GM10847 (cell line): Measurements from ENCODE around the gene CDC42BPA.

Experiments used
- POLR2A ChIP-seq: IDR thresholded peaks from 2 replicates; pipeline ENCODE4 v1.6.1; 2011; ENCODE audit not compliant: insufficient read length; ENCODE audit errors: extremely low read depth

Gene CDC42BPA

DNA sequence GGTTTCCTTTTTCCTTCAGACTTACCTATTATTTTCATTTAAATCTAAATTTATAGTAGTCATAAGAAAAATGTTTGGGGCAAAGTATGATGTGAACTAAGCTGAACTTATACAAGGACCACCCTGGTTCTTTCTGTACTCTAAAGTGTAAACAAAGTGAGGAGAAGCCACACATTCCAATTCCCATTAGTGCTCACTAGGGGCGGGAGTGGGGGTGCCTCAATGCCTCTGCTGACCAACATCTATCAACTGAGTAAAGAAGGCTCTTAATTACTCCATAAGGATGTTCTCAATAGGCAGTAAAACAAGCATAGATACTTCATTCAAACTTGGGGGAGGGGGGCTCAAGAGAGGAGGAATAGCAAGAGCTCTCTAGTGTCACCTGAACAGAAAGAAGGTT lies 151.7 kb downstream of the CDC42BPA start:
- TF ChIP-seq POLR2A = no peak

DNA sequence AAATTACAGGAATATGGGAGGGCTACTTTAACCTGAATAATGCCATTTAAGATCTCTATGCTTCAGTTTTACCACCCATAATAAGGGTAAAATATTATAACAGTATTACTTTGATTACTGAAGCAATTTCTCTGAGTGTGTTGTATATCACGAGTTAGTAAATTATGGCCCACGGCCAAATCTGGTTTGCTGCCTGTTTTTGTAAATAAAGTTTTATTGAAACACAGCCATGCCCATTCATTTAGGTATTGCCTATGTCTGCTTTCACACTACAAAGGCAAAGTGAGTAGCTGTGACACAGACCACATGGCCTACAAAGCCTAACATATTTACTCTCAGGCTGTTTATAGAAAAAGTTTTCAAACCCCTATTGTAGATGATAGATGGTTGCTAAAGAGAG lies 156.8 kb downstream of the CDC42BPA start:
- TF ChIP-seq POLR2A = no peak

DNA sequence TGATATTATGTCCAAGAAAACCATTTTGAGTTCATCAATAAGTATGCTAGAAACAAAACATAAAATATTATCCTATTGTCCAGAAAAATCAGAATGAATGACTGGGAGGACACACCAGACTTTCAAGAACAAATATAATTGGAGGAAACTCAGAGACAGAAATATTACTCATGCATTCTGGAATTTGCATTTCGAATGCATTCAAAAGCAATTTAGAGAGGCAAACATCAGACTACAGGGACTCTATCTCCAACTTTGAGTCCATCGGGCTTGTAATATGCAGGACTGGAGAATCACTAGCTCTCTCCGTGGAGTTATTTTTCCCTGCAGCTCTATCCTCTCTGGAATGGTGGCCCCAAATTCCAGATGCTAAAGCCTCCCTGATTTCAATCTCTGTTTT lies 161.8 kb downstream of the CDC42BPA start:
- TF ChIP-seq POLR2A = no peak

DNA sequence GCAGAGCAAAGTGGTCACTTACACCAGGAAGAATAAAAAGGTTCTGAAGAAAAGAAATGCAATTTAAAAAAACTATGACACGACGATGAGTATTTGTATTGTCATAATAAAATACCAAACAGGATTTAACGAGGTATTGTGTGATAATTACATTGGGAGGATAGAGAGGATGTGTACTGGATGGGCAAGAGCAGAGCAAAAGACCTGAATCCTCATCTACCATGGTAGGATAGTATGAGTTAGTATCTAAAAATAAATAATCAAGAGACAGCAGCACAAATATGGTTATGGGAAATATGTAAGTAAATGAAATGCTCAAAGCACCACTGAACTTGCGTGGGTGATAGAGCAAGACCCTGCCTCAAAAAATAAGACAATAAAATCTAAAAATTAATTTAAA lies 162.6 kb downstream of the CDC42BPA start:
- TF ChIP-seq POLR2A = no peak

DNA sequence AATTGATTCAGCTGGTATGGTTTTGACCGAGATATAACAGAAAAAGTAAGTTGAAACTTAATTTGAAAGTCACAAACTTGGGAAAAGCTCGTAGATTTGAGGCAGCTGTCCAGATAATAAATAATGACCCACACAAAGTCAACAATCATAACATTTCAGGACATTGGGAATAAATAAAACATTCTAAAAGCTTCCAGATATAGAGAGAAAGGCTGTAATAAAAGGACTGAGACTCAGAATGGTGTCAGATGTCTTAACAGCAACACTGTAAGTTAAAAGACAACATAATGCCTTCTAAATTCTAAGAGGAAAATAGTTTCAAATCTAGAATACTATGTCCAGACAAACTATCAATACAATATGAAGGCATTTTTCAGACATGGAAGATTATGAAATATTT lies 163.3 kb downstream of the CDC42BPA start:
- TF ChIP-seq POLR2A = no peak

DNA sequence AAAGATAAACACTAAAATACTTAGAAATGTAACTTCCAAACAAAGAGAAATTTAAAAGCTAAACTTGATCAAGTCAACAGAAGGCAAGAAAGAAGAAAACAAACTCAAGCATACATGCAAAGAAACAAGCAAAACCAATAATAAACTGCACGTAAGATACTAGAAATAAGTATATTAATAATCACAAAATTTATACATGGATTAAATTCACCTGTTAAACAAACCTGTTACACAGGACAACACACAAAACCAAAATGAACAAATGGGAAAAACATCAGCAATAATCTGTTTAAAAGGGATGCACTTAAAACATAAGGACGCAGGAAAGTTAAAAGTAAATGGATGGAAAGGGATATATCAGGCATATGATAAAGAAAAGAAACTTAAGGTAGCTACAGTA lies 165.8 kb downstream of the CDC42BPA start:
- TF ChIP-seq POLR2A = no peak

DNA sequence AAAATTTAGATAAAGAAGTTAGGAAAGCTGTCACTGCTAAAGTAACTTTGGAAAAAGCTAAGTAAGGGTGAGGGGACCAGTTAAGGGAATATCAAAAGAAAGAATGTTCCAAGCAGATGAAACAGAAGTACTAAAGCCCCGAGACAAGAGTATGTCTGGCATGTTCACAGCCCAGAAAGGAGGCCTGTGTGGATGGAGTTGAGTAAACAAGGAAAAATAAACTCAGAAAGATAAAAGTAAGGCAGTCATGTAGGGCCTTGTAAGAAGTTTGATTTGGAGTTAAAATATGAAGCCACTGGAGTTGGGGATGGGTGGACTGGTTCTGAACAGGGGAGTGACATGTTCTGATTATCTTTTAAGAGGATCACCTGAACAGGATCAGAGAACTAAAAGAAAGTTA lies 177.9 kb downstream of the CDC42BPA start:
- no peak for TF ChIP-seq POLR2A

DNA sequence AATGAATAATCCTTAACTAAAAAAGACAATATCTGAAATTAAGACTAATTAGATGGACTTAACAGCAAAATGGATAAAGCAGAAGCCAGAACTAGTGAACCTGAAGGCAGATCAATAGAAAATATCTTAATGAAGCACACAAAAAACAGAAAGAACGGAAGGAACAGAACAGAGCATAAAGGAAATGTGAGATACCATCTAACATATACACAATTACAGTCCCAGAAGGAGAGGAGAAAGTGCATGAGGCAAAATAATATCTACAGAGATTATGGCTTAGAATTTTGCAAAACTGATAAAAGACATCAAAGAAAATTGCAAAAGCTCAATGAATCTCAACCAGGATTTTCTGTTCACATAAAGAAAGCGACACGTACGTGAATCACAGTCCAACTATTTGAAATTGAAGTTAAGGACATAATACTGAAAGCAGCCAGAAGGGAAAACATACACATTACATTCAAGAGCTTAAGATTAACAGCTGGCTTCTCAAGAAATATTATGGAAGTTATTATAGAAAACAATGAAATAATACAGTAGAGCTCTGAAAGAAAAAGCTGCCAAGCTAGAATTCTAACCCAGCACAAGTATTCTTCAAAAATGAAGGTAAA lies 182.0 kb downstream of the CDC42BPA start:
- no peak for TF ChIP-seq POLR2A

DNA sequence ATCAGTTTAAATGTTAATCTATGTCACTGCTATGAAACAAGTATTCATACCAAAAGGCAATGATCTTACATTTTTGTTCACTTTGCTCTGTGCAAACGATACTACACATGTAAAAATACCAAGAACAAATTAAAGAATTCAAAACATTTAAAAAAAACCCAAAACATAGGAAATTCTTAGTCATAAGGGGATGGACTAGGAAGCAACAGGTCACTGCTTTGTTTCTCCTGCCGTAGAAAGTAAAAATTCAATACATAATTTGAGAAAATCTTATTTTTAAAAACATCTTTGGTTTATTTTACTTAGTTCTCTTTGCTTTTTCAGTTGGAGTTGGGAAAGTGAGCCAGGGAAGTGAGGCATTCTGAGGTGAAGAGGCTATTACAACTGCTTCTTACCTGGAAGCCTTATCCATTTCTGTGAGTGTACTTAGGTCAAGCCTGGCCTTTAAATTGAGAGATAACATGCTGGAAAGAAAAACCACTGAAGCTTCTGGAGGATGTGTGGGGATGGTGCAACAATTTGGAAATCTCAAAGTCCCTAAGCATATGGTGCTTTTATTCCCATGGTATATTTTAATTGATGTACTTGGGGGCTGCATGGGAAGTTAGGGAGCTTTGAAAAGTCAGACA lies 183.5 kb downstream of the CDC42BPA start:
- TF ChIP-seq POLR2A = no peak

DNA sequence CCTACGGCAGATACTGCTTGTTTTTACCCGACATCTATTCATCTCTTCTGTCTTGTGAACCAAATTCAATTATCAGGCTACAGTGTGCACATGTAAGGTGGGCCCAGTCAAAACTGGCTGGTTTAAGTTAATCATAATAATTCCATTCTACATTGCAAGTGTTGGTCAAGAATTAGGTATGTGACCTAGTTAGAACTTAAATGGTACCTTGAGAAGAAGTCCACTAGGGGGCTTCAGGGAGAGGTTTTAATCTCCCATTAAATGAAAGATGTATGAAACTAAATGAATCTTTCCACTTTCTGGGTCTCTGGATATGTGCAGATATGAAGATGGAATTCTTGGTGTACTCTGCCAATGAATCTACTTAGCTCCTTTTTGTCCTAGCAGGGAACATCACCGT lies 187.1 kb downstream of the CDC42BPA start:
- TF ChIP-seq POLR2A = no peak

DNA sequence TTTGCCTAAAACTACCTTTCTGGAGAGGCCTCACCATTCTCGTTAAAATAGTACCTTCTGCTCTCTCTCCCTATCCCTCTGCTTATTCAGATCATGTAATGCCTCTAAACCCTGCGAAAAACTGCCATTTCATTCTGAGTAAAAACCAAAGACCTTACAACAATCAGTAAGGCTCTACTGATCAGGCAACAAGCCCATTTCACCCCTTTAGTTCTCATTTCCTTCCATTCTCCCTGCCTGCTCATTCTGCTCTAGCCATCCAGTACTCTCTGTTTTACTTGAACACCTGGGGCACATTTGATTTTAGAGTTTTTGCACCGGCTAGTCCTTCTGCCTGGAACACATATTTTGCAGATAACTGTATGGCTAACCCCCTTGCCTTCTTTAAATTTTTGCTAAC lies 190.4 kb downstream of the CDC42BPA start:
- TF ChIP-seq POLR2A = no peak

DNA sequence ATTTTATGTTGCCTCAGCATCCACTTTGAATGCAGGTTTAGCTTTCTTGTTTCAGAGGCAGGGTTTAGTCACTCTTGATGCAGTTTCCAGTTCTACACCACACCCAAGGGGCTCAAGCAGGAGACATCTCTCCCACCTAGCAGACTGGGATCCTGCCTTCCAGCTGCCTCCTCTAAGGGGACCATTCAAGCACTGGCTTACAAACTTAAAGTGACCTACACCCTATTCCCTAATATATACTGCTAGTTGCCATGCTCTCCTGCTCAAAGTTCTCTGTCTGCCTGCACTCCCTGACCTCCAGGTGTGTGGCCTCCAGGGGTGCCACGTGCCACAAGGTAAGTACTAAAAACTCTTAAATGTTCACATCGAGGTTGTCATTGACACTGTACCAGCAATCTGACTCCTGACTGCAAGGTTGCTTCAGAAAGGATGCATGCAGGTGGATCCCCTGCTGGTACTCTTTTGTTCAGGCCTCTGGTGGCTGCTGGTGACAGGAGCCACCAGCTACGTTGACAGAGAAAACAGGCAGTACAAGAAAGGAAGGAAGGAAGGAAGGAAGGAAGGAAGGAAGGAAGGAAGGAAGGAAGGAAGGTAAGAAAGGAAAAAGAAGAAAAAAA lies 192.3 kb downstream of the CDC42BPA start:
- TF ChIP-seq POLR2A = no peak

DNA sequence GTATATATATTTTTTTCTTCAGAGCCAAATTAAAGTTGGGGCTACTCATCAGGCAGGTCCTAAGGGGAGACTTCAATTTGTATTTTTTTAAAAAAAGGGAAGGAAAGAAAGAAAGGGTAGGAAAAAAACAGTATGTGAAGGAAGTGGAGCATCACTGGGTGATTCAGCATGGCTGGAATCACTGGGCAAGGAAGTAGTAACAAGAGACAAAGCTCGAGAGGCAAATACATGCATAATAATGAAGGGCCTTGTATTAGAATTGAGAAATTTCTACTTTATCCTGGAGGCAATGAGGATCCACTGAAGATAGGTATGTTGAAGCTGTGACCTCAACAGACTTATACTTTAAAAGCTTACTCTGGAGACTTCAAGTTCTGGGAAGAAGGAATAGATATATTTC lies 193.8 kb downstream of the CDC42BPA start:
- TF ChIP-seq POLR2A = no peak

DNA sequence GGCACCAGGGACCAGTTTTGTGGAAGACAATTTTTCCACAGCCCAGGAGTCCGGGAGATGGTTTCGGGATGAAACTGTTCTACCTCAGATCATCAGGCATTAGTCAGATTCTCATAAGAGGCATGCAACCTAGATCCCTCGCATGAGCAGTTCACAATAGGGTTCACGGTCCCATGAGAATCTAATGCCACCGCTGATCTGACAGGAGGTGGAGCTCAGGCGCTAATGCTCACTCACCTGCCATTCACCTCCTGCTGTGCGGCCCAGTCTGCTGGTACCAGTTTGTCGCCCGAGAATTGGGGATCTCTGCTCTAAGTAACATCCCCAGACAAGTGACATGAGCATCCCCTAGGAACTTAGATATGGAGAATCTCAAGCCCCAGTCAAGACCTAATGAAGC lies 197.5 kb downstream of the CDC42BPA start:
- no peak for TF ChIP-seq POLR2A

DNA sequence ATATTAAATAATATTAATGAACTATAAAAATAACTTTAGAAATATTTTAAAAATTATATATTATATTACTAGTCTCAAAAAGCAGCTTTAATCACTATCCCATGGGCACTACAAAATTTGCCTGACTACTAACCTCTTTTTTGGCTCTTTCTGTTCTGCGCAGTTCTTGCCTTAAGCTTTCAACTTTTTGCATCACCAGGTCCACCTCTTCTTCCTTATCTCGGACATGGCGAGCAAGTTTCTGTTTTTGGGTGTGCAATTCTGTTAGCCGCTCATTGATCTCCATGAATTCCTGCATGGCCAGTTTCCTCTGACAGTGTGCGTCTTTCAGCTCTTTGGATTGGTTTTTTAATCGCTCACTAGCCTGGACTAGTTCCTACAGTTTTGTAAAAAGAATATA lies 205.8 kb downstream of the CDC42BPA start:
- TF ChIP-seq POLR2A = no peak

DNA sequence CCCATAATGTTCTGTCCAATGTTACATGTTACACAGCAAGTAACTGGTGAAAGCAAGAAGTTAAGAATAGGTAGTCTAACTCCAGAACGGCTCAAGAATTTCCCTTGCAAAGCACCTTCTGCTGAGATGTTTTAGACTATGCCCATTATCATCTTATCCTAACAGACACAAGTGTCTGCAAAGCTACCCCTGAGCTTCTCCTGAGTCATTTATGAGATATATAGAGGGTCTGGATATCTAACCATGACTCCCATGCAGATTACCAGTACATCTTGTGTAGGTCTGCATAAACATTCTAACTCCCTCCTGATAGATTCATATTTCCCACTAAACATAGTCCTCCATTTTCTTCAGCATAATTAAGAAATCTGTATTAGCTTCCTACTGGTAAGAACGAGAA lies 206.5 kb downstream of the CDC42BPA start:
- no peak for TF ChIP-seq POLR2A

DNA sequence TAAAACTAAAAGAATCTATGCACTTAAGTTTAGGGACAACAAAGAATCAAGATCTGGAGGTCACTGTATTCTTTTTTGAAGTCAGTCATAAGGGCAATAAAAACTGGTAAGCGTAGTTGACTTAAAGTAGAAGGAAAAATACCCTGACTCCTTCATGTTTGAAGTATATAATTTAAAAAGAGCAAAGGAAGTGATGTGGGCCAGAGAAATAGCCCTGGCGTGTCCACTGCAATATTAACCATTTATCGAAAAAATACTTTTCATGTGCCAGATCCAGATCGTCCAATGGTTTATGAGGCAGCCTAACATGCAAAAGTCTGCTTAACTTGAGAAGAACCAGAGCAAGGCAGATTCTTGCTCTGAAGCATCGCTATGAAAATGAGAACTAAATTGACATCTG lies 216.2 kb downstream of the CDC42BPA start:
- TF ChIP-seq POLR2A = no peak
